Measurements from ENCODE around the gene HSPBP1. TPM values are rescaled to one million over a fixed set of nuclear protein-coding genes. Genes with fewer than 3 reads are reported as not detected.

Gene HSPBP1
- total RNA-seq, 2 donors from 2014 or later: 26.4 to 35.8 TPM

DNA sequence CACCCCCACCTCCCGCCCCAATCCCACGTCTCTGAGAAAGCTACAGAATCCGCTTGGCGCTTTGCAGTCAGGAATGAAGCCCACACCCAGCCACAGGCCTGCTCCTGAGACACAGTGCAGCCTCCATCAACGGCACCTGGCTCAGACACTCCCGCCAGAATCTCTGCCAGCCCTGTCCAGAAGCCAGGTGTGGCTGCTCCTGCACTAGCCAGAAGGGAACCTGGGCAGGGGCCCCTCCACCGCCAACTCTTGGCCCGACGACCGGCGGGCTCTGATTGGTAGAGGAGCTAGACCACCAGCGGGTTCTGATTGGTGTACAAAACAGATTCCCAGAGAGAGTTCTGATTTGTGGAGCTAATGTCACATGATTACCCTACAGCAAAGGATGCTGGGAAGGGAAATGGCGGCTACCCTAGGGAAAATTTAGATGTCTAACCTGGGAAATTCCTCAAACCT is 18.2 kb downstream of the HSPBP1 start:
- DNase-seq: no peak
- ATAC-seq: no peak
- intact Hi-C loops (cut with DNase I): loop anchor here in 1 of 2 donors (10.0 kb wide), 1 partner anchor 47 kb away; no protein-coding TSS in a partner anchor

DNA sequence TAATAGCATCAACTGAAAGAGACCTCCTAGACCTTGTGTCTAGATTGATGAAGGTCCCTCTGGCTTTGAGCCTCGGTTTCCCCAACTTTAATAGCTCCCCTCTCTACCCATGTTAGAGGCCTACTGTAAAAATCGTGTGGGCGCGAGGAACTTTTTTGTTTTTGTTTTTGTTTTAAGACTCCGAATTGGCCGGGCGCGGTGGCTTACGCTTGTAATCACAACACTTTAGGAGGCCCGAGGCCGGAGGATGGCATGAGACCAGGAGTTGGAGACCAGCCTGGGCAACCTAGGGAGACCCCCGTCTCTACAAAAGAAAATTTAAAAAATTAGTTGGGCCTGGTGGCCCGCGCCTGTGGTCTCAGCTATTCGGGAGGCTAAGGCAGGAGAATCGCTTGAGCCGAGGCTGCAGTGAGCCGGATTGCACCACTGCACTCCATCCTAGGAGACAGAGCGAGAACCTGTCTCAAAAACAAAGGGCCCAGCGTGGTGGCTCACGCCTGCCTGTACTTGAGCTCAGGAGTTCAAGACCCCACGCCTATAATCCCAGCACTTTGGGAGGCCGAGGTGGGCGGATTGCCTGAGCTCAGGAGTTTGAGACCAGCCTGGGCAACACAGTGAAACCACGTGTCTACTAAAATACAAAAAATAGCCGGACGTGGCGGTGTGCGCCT is 20.2 kb downstream of the HSPBP1 start:
- DNase-seq: peak; percentile 55
- intact Hi-C loops (cut with DNase I): loop anchor here in 1 of 2 donors (10.0 kb wide), 1 partner anchor 45 kb away; no protein-coding TSS in a partner anchor
- no peak for ATAC-seq

DNA sequence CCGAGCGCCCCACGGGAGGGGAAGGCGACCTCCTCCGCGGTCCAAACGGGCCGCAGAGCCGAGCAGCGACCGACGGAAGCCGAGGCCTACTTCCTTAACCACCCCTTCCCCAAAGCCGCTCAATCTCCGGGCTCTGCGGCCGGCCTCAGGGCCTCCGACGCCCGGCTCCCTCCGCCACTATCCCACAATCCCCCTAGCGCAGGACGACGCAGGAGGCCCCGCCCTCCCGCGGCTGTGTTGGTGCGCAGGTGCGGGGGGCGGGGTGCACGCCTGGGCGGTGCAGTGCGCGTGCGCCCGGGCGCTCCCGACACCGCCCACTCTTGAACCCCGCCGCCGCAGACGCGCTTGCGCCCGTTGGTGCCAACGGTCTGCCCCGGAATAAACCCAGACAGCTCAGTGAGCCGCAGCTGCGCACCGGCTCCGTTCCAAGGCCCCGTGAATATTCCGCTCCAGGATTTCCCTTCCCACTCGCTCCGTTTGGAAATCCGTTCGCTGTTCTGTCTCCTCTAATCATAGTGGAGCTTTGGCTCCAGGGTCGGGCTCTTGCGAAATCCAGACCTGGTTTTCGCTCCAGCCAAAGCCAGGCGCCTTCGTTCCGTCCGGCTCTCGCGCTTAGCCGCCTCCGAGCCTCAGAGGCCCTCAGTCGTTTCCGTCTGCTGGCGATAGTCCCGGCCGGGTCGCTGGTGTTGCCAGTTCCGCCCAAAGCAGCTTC is 20.9 kb downstream of the HSPBP1 start, which contains the start of gene PPP6R1:
Gene PPP6R1, minus strand, starts transcription at position 190 of the 712 bp plus-strand sequence. CDS start 11,914 bp downstream, outside the sequence.
- DNase-seq: peak; percentile 98
- intact Hi-C loops (cut with DNase I): no loop called here
- peak; percentile 96 to 97 for ATAC-seq

DNA sequence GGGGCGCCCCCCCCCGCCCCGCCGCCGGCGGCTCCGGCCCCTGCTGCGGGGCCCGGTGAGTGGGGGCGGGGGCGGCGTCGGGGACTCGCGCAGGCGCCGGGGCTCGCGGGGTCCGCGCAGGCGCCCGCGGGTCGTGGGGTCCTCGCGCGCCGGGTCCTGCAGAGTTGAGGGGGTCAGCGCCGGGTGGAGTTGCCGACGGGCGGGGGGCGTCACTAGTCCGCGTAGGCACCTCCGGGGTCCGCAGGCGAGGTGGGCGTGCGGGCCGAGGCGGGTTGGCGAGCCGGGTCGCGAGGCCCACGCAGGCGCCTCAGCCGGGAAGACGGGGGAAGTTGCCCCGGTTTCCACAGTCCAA is 21.5 kb downstream of the HSPBP1 start:
- peak; percentile 16 to 23 for ATAC-seq
- intact Hi-C loops (cut with DNase I): no loop called here
- DNase-seq: no peak

DNA sequence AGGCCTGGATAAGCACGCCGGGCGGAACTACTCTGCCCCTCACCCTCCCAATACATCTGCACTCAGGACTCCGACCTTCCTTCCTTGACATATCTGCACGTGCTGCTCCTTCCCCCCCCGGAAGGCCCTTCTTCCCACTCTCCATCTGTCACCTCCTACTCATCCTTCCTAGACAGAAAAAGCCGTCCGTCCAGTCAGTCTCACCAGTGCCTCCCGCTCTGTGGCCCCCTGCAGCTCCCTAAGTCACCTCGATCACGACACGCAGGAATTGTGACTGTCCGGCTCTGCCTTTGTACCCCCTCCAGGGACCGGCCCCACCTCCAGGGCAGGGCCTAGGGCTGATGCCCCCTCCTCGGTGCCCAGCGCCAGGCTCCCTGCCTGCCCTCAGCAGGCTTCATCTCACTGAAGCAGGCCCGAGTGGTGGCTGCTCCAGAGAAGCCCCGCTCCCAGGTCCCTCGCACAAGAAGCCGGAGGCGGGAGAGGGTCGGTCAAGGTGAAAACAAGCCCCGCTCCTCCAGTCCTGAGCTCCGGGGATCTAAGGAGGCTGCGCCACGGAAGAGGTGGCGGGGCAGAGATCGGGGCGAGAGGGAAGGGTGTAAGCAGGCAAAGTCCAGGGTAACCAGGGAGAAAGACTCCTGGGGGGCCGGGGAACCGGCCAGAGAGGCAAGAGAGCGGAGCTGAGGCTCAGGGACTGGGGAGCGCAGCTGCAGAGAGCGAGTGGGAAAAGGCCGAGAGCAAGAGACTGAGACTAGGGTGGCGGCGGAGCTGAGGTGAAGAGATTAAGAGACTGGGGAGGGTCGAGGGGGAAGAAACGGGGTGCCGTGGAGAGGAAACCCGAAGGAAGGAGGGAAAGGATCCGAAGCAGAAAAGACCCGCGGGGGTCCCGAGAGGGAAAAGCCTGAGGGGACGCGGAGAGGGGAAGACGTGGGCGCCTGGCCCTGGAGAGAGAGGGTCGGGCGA is 22.2 kb downstream of the HSPBP1 start:
- intact Hi-C loops (cut with DNase I): no loop called here
- no peak for DNase-seq
- no peak for ATAC-seq

DNA sequence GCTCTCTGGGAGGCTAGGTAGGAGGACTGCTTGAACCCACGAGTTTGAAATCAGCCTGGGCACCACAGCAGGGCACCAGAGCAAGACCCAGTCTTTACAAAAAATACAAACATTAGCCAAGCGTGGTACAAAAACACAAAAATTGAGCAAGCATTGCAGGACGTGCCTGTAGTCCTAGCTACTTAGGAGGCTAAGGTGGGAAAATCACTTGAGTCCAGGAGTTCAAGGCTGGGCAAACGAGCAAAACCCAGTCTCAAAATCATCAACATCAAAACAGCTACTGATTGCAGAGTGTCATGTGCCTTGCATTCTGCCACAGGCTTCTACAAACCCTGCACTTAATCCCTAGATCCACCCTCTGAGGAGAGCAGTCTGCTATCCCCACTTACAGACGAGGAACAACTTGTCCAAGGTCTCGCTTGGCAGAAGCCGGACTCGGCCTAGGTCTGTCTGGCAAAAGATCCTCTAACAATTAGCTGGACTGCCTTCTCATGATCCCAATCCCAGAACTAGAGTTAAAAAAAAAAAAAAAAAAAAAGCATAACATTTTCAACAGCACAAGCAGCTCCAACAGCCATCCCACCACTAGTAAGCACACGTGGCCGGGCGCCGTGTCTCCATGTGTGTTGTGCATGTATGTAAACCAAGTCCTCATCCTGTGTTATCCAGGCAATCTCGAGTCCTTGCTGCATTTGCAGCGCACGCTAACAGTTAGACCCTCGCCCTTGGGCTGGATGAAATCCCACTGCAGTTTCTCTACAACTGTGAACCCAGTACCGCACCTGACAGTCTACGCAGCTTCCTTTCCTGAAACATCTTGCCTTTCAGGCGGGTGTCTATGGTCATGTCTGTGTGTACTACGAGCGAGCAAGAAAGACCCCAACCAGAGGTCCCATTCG is 23.1 kb downstream of the HSPBP1 start:
- DNase-seq (no peak), ATAC-seq (no peak)
- intact Hi-C loops (cut with DNase I): no loop called here

DNA sequence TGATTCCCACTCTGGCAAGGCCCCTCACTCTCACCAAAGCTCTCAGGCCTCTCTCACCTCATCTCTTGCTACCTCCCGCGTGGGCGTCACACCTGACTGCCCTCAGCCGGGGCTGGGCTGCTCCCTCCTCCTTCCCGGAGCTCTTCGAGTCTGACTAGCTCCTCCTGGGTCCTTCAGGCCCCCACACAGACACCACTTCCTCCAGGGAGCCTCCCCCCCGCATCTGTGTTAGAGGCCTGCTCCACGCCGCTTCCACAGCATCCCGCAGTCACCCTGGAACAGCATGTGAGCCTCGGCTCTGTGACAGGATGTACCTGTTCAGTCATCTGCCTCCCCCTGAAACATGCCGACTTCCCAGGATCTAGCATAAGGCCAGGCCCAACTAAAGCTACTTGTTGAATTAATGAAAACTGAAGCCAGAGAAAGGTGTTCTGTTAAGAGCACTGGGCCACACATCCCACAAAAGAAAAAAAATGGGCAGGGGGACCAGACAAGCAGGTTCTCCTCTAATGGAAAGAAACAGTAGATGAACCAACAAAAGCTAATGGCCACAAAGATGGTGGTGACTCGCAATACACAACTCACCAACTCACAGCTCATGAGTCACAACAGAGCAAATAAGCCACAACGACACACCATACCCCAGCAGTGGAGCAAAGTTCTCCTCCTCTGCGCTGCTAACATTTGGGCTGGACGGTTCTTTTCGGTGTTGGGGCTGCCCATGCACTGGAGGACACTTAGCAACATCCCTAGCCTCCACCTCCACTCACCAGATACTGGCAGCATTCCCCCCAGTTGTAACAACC is 24.1 kb downstream of the HSPBP1 start:
- ATAC-seq: no peak
- DNase-seq: no peak
- intact Hi-C loops (cut with DNase I): no loop called here

DNA sequence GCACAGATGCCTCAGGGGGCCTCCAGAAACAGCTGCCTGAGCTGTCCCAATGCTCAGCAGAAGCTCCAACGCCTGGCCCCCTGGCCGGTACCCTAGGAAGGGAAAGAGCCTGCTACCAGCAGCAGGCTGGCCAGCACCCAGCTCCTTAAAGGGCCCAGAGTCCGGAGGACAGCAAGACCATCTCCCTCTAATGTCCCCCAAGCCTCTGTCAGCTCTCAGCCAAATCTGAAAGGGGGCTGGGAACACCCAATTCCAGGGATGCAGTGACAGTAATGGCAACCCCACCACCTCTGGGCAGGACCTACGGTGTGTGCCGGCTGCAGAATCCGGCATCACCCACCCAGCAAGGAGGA is 25.3 kb downstream of the HSPBP1 start:
- intact Hi-C loops (cut with DNase I): no loop called here
- DNase-seq (no peak), ATAC-seq (no peak)

DNA sequence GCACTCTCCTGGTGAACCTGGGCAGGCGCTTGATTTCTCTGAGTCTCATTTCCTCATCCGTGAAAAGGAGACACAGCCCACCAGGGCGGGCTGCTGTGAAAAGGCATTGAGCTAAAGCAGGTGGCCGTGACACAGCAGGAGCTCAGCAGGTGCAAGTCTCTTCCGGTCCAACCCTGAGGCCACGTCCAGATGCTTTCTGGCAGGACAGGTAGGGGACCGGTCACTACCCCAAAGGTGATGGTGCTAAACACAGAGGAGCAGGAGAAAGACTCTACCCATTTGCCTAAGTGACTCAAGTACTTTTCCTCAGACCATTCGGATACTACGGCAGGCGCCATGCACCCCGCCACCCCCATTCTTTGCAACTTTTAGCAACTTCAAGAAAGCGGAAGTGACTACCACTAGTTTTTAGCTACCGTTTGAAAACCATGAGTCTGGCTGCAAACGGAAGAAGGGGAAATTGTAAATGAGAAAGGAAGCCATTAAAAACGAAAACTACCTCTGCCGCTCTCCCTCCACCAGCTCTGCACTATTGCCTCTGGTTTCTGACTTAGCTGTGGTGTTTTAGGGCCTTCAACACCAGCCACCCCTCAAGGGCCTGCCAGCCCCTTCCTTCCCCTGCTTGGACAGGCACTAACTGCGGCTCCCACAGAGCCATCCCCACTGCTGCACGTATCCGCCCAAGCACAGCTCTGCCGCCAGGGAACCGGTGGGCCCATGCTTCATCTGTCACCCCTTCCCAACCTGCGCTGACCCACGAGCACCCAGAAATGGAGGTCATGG is 25.9 kb downstream of the HSPBP1 start:
- intact Hi-C loops (cut with DNase I): no loop called here
- ATAC-seq (no peak), DNase-seq (no peak)

DNA sequence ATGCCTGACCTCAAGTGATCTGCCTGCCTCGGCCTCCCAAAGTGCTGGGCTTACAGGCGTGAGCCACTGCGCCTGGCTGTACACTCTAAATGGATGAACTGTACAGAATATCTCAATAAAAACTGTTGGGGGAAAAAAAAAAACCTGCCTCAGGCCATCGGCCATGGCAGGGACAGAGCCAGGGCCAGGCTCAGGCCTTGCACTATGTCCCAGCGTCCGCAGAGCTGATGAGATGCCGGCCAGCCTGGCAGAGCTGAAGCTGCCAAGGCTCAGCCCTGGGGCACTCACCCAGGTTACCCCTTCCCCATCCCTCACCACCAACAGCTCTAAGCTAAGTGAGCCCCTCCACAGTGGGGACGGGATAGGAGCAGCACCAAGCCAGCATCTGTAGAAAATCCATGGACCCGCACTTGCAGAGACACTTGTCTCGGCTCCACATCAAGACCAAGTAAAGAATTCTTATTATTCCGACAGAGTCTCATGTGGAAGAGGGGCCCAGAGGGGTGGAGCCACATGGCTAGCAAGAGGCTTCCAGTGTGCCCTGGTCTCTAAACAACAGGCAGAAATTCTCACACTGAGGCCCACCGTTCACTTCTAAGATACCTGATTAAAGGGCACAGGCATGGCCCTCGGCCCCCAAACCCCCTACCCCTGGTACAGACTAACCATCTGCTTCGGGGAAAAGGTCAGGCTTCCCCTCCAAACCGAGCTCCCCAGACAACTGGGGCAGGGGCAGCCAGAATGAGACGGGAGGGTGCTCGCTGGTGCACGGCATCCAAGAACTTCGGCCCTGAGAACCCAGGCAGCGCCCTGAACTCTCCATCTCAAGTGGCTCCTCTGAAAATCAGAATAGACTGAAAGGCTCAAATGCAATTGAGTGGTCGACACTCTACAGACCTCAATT is 26.9 kb downstream of the HSPBP1 start:
- intact Hi-C loops (cut with DNase I): no loop called here
- DNase-seq (no peak), ATAC-seq (no peak)

DNA sequence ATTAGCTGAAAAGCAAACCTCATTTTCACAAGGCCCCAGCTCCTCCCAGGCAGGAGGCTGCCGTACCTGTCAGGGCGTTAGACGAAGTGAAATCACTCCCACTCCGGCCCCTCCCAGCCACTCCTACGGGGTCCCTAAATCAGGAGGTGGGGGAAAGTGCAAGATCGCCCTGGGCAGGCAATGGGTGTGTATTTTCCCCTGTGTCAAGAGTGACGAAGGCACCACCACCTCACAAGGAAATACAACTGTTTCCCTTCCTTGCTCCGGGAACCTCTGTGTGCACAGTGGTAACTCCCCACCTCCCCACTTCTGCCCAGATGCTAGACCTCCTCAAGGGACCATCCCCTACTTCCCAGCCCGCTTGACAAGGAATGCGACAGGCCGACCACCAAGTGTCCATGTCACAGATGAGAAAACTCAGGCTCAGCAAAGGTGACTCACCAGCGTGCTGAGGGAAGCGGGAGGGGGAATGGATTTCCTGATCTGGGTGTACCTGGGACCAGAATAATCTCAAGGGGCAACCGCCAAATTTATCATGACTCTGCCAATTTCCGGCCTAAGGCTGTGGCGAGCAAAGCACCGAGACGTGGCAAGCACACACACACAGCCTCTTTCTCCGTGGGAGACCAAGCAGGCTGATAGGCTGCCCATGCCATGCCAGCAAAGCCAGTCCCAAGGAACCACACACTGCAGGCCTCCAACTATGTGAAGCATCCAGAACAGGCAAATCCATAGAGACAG is 28.4 kb downstream of the HSPBP1 start:
- DNase-seq: no peak
- no peak for ATAC-seq
- intact Hi-C loops (cut with DNase I): no loop called here

DNA sequence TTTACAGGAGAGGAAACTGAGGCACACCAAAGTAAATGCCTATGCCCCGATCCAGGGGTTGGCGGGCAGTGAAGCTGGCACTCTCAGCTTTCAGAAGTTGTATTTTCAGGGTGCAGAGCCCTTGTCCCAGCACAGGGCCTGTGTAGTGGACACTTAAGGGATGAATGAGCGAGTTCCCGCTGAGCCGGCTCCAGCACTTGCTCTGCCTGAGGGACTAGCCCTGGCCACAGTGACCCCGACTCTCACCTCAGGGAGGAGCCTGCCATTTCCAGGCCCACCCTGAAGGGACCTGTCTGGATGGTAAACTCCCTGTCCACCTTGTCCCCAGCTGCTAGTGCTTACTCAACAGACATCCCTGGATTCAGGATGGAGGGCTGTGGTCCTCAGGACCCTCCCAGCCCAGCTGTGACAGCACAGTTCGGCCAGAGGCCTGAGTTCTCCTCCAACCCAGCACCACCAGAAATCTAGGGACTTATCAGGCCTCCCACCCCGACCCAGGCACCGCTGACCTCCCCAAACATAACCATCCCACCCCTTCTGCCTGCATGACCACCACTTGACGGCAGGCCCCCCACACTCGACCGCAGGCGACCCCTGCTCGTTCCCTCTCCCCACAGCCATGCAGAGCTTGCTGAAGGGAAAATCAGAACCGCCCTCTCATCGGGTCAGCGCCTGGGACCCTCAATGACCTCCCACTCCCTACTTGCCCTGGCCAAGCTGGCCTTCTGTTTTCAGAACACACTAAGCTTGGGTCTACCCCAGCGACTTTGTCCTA is 29.5 kb downstream of the HSPBP1 start:
- DNase-seq (no peak), ATAC-seq (no peak)
- intact Hi-C loops (cut with DNase I): no loop called here

DNA sequence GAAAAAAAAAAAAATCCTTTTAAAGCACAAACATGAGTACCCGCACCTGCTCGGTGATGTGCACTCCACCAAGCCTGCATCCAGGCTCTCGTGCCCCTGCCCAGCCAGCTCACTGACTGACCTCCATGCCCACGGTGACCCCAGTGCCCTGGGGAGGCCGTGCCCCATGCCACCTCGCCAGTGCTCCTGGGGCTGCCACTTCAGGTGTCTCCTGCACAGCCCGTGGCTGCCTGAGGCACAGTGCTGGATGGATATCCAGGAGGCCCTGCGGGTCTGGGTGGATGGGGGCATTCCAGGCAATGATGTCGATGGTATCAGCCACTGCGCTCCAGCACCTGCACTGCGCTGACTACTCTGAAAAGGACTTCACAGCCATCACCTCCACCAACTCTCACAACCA is 30.1 kb downstream of the HSPBP1 start:
- intact Hi-C loops (cut with DNase I): no loop called here
- no peak for DNase-seq
- no peak for ATAC-seq

DNA sequence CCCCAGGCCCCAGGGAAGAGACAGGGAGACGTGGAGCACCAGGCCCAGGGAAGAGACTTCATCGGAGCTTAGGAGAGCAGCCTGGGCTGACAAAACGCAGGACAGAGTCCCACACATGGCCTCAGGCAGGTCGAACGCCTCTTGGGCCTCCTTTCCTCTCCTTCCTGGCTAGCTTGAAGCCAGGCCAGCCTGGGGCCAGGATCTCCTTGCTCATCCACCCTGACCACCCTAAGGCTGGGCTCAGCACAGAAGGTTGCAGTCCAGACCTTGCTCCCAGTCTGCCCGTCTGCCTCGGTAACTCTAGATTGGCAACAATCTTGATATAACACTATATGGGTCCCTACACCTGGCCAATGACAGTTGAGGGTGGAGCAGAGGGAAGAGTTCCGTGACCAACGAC is 31.2 kb downstream of the HSPBP1 start:
- no peak for ATAC-seq
- no peak for DNase-seq
- intact Hi-C loops (cut with DNase I): no loop called here

DNA sequence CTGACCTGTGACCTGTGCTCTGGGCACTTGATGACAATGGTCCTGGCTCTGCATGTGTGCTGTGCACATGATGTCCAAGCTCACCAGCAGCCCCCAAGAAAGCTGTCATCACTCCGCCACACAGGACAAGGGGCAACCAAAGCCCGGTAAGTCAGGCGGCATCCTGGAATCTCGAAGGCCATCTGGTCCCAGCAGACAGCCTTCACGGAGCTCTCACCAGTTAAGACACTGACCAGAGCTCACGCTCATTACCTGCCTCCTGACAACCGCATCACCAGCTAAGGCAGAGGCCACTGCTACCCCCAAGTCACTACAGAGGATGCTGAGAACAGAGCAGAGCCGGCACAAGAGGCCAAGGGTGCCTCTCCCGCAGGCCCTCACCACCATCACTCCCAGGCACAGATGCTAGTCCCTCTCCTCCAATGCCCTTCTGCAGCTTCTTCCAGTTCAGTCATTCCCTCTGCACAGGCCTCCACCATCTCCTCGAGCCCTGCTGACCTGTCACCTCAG is 31.7 kb downstream of the HSPBP1 start:
- DNase-seq: no peak
- no peak for ATAC-seq
- intact Hi-C loops (cut with DNase I): no loop called here

Data from left cardiac atrium (tissue), 4 donors.